HG03558 (cell line): ENCODE data around the gene C4orf50.

Experiments used
- ATAC-seq: cut with Tn5 transposase; IDR thresholded peaks from one replicate; pipeline ENCODE4 v1.9.1; 2021; ENCODE audit warnings: moderate number of reproducible peaks; ENCODE audit not compliant: unreplicated experiment; ENCODE audit errors: extremely low read depth

C4orf50 gene

DNA sequence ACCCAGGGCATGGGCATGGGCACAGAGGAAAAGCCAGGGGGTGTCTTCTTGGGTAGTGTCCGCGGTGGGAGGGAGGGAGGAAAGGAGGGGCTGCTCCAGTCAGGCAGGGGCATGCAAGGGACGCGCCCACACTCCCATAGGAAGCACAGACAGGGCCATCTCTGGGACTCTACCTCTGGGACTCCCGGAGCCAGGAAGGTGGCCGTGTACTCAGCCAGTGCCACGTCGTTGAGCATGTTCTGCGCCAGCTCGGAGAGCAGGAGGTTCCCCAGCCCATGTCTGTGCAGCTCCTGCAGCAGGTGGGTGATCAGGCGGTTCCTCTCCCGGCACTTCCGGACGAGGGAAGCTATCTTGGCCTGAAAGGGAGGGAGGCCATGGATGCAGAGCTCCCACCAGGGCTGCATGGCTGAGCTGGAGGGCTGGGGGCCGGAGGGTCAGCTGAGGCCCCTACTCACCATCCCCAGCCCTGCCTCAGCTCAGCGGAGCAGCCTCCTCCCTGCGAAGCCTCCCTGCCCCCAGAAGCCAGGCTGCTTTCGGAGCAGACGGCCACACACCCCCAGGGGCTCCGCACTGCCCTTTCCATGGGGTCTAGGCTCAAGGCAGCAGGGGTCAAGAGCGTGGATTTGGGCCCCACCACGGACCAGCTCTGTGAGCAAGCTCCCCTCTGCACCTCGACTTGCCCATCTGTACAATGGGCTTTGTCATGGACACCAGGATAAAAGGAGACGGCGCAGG is 44.6 kb downstream of the C4orf50 start:
- ATAC-seq, result no peak

DNA sequence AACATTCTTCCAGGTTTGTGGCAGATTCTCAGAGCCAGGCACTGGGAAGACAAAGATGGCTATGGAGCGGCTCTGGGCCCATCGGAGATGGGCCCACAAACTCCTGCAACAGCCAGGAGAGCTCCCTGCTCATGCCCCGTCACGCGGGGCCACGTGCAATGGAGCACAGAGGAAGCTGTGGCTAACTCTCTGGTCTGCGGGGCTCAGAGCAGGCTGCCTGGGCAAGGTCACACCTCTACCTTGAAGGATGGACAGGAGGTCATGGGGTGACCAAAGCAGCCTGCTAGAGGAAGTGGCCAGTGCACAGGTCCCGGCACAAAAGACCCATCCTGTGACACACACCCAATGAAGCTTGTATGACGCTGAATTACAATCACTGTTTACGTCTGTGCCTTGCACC is 45.2 kb downstream of the C4orf50 start:
- ATAC-seq, result no peak

DNA sequence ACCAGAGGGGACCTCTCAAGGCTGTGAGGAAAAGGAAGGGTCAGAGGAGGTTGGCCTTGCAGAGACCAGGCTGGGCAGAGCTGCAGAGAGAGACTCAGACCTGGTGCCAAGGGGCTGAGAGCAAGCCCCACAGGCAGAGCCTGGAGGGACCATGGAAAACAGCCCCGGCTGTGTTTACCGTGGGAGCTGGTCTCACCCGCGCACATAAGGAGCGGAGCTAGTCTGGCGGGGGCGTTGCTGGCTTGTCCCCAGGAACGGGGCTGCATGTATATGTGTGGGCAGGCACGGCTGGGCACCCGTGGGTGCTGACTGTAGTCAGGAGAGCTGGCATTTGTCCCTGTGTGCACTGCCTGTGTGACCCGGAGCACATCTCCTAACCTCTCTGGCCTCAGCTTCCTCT is 45.7 kb downstream of the C4orf50 start:
- no peak for ATAC-seq

- no peak for ATAC-seq
Observed at GRCh38 chr4:5971078-5971450, 47.2 kb downstream of the C4orf50 start.

- ATAC-seq, result no peak
Observed at GRCh38 chr4:5970381-5971077, 47.7 kb downstream of the C4orf50 start.

DNA sequence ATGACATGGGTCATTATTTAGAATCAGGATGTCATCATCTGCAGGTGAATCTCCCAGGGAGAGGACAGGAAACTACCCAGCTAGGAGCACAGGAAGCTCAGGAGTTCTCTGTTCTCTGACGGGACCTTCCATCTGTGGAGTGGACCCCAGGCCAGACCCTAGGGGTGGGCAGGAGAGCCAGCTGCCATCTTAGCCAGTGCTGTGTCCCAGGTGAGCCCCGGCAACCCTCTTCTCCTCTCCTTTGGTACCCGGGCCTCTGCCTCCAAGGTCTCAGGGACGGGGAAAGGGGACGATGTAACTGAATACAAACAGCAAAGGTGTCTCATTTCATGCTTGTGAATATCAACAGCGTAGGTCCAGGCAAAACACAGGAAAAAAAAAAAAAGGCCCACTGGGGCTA is 48.5 kb downstream of the C4orf50 start:
- no peak for ATAC-seq

DNA sequence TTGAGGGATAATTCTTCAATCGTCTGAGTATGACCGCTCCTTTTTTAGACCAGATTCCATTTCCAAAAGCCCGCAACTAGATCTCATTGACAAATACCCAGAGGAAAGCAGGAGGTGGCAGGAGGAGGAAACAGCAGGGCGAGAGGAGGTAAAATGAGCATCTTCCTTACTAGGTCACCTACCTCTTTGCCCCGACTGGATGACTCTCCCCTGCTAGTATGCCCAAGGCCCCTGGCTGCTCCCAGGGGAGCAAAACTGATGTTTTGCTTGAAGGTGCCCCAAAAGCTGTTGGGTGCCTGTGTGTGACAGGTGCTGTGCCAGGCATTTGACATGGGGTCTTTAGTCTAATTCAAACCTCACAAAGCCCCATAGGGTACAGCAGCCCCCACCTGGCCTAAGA is 48.9 kb downstream of the C4orf50 start:
- no peak for ATAC-seq

DNA sequence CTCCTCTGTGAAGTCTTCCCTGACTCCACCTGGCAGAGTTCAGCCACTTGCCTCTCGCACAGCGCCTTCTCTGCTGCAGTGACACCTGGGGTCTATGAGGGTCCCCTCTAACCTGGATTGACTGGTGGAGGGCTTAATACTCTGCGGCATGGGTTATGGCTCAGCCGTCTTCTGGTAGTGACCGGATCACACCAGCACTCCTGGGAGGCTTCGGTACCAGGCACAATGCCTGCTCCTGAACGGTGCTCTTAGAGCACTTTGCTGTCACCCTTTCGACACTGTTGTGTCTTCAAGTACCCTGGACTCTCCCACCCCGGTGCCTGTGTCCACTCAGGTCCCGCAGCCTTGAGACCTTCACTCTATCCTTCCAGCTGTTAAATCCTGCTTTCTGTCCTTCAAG is 50.0 kb downstream of the C4orf50 start:
- no peak for ATAC-seq

- ATAC-seq, result no peak
Observed at GRCh38 chr4:5967783-5968182, 50.4 kb downstream of the C4orf50 start.

GRCh38 chr4:5965225-5965624 is 53.0 kb downstream of the C4orf50 start:
- ATAC-seq, result no peak

- no peak for ATAC-seq
Observed at GRCh38 chr4:5964030-5964429, 54.2 kb downstream of the C4orf50 start.

DNA sequence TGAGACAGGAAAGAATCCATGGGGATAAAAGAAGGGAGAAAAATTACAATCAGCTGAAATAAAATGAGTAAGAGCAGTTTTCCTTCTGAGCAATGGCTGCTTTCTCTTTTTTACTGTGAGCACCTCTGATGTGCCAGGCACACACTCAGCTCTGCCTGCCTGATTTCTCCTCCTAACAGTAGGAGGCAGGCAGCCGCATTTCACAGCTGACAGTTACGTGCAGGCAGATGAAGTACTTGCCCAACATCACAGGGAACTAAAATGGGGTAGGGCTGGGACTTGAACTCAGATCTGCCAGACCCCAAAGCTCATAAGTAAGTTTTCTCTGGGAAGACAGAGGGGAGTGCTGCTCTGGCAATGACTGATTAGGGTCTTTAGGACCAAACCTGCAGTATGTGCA is 54.6 kb downstream of the C4orf50 start:
- no peak for ATAC-seq

DNA sequence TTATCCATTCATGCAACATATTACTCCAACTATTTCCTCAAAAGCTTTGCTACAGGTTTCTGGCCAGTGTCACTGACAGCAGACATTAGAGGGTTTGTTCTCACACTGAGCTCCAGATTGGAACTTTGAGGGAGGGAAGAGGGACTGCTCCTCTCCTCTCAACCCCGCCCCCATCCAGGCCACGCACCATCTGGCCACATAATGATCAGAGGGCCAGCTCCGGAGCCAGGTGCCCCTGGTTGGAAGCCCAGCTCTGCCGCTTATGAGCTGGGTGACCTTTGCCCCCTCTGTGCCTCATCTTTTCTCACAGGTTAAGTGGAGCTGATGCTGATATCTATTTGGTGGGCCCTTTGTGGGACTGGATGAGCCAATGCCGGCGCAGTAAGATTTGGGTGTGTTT is 55.8 kb downstream of the C4orf50 start:
- no peak for ATAC-seq

DNA sequence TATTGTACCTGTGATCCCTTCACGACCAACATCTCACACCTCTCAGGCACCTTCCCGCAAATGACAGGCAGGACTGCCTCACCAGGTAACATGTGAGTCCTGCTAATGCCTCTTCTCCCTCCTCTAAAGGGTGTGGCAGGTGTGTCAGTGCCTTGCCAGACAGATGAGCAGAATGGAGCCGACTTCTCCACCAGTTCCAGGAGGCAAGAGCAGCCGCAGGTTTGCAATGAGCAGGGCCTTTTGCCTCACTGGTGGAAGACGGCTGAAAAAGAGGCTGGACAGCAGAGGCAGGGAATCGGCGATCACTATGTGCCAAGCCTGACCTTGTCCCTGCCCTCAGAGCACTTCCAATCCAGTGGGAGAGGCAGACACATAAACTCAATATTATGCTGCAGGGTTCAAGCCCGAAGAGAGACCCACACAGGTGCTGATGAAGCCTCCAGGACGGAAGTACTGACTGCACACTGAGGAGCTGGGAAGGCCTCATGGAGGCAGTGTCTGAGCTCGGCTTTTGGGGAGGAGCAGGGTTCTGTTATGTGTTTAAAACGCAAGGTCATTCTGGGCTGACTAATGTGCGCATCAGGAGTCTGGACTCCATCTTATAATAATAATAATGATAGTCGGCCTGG is 57.9 kb downstream of the C4orf50 start:
- no peak for ATAC-seq

GRCh38 chr4:5959211-5959982 is 58.8 kb downstream of the C4orf50 start:
- no peak for ATAC-seq

DNA sequence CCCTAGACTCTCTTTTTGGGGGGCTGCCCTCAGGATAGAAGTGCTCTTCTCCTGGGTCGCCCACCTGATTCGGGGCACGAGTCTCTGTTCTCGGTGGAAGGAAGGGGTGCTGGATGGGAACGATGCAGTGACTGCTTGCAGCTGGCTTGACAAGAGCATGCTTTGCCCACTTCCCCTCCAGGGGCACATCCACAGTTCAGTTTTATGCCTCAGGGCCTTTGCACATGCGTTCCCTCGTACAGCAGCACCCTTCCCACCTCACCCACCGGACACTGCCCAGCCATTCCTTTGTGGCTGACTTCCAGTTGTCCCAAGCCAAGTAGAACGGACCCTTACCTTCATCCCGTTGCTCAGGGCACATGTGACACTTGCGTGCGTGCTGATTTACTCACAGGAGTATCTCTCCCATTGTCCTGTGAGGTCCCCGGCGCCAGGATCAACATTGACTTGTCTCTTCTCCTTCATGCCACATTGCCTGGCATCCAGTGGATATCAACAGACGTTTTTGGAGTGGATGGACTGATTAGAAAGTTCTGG is 60.0 kb downstream of the C4orf50 start:
- no peak for ATAC-seq

DNA sequence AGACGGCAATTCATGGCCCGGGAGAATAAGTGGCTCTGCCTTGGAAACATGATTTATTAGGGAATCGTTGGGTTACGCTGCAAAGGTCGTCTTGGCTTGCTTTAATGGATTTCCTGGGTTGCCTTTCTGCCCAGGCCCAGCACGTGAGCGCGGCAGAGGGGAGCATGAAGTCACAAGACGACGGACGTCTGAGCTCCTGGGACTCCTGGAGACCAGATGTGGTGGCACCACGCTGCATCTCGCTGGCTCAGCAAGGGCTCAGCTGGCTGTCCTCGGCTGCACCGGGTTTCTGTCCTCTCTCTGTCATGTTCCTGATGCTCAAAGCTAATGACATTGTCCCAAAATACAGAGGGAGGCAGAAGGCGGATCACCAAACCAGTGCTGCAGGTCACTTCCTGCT is 61.2 kb downstream of the C4orf50 start:
- ATAC-seq, result no peak

GRCh38 chr4:5956285-5957021 is 61.8 kb downstream of the C4orf50 start:
- ATAC-seq, result no peak

GRCh38 chr4:5955856-5956255 is 62.4 kb downstream of the C4orf50 start:
- ATAC-seq, result no peak
